Mammary epithelial cell (primary cell): ENCODE measurements around the gene NOL6.

Source experiments
- EZH2 ChIP-seq: IDR thresholded peaks from 2 replicates; pipeline ENCODE4 v1.6.1; 2012; ENCODE audit warnings: low read length, inconsistent platforms, borderline replicate concordance
- TF ChIP-seq, protein P1 (sequence below), 2 donors: IDR thresholded peaks in 1 of 2; conservative IDR thresholded peaks in 1 of 2; 2 replicates each; pipeline ENCODE4 v1.5.1; 2011 to 2012; ENCODE audit warnings: inconsistent platforms in 2 of 2, low read length in 2 of 2, mild to moderate bottlenecking in 2 of 2, control low read depth in 1 of 2, low read depth in 1 of 2; ENCODE audit not compliant: insufficient read depth in 1 of 2; ENCODE audit errors: extremely low read depth in 1 of 2

GRCh38 chr9:33443047-33443446 lies 30.7 kb downstream of the NOL6 start:
- TF ChIP-seq, protein P1, sequence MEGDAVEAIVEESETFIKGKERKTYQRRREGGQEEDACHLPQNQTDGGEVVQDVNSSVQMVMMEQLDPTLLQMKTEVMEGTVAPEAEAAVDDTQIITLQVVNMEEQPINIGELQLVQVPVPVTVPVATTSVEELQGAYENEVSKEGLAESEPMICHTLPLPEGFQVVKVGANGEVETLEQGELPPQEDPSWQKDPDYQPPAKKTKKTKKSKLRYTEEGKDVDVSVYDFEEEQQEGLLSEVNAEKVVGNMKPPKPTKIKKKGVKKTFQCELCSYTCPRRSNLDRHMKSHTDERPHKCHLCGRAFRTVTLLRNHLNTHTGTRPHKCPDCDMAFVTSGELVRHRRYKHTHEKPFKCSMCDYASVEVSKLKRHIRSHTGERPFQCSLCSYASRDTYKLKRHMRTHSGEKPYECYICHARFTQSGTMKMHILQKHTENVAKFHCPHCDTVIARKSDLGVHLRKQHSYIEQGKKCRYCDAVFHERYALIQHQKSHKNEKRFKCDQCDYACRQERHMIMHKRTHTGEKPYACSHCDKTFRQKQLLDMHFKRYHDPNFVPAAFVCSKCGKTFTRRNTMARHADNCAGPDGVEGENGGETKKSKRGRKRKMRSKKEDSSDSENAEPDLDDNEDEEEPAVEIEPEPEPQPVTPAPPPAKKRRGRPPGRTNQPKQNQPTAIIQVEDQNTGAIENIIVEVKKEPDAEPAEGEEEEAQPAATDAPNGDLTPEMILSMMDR (conservative IDR thresholded peaks at IDR 0.05 in 1 of 2, IDR thresholded peaks at IDR 0.05 in 1 of 2; ENCODE audit: extremely low read depth in 1 of 2, insufficient read depth in 1 of 2, low read depth in 1 of 2, low read length in 2 of 2) = no peak
- TF ChIP-seq EZH2 = no peak
